Psoas muscle (tissue), 8 donors: ENCODE data around the gene EFCAB10. TPM values are rescaled to one million over a fixed set of nuclear protein-coding genes. Genes with fewer than 3 reads are reported as not detected.

Source experiments
- ATAC-seq, 4 donors: fragments of 200-7000 bp; cut with Tn5 transposase; one replicate each; pipeline ENCODE4 v1.9.1; 2020; ENCODE audit warnings: moderate library complexity in 3 of 4, mild to moderate bottlenecking in 2 of 4
- DNase-seq, 2 donors: peaks; one replicate each; pipeline ENCODE4 v3.0.0-alpha.2; 2020
- H3K27ac ChIP-seq: fragments of 200-600 bp; one replicate; pipeline ENCODE4 v1.8.0; 2022
- H3K27me3 ChIP-seq, 3 donors: fragments of 200-600 bp in 1 of 3; one replicate each; pipeline versions ENCODE4 v1.6.1 to v1.8.0; 2013 to 2022; ENCODE audit warnings: low read length in 2 of 3, mild to moderate bottlenecking in 2 of 3, moderate library complexity in 1 of 3; ENCODE audit not compliant: insufficient read depth in 3 of 3
- H3K36me3 ChIP-seq, 2 donors: fragments of 200-600 bp in 1 of 2; one replicate each; pipeline versions ENCODE4 v1.6.1 to v1.8.0; 2013 to 2022; ENCODE audit warnings: low read depth in 1 of 2, mild to moderate bottlenecking in 1 of 2, moderate library complexity in 1 of 2; ENCODE audit not compliant: insufficient read depth in 1 of 2
- H3K4me1 ChIP-seq: fragments of 200-600 bp; one replicate; pipeline ENCODE4 v1.8.0; 2022
- H3K4me3 ChIP-seq: fragments of 200-600 bp; one replicate; pipeline ENCODE4 v1.8.0; 2022; ENCODE audit warnings: mild to moderate bottlenecking
- H3K9me3 ChIP-seq: fragments of 200-600 bp; one replicate; pipeline ENCODE4 v1.8.0; 2022
- WGBS, 3 donors: extraction: QIAGEN DNeasy Blood & Tissue Kit; methylation state at CpG; one replicate each; pipeline versions ENCODE4 v1.1.6 to v1.1.7; 2013; 5-methylcytosine and 5-hydroxymethylcytosine counted together
- intact Hi-C, 2 donors: fragments of 100-400 bp; cut with DNase I; formaldehyde crosslinking; loops; one replicate each; pipeline versions ENCODE4 v1.11.0 to v1.14.2; 2022
- polyA plus RNA-seq, 3 donors: library from polyadenylated mRNA; stranded (reverse); fragments of 200-250 nt; gene quantifications; one replicate each; pipeline ENCODE4 v1.2.3, GENCODE V29; 2013
- total RNA-seq, 4 donors: library from RNA; stranded (reverse); fragmentation: NEBNext Ultra II Directional in 2 of 4; extraction: Animal tissue kit (Norgen Biotek cat#: 25700) in 2 of 4; gene quantifications; one replicate each; pipeline versions ENCODE4 v1.2.1 to v1.2.4, GENCODE V29; 2021 to 2023
- TF ChIP-seq, protein P1 (sequence below): fragments of 200-600 bp; IDR thresholded peaks from one replicate; pipeline ENCODE4 v1.8.0; 2022; ENCODE audit warnings: antibody characterized with exemption
- donor health status: healthy with polysubstance abuse.
- donor health status: DM: no; HTN: no; CAD: no; lungs with moderate emphysema.
- donor health status: Bipolar disorder and iron deficiency.
- donor health status: healthy.
- donor health status: DM: yes; HTN: yes; CAD: no.
- donor health status: DM: no; HTN: no; CAD: no.
- donor health status: DM: no; HTN: no; CAD: no.
- donor health status: DM: yes; HTN: yes; CAD: no.

Gene EFCAB10
- total and polyA plus RNA-seq, 7 donors = not detected

DNA sequence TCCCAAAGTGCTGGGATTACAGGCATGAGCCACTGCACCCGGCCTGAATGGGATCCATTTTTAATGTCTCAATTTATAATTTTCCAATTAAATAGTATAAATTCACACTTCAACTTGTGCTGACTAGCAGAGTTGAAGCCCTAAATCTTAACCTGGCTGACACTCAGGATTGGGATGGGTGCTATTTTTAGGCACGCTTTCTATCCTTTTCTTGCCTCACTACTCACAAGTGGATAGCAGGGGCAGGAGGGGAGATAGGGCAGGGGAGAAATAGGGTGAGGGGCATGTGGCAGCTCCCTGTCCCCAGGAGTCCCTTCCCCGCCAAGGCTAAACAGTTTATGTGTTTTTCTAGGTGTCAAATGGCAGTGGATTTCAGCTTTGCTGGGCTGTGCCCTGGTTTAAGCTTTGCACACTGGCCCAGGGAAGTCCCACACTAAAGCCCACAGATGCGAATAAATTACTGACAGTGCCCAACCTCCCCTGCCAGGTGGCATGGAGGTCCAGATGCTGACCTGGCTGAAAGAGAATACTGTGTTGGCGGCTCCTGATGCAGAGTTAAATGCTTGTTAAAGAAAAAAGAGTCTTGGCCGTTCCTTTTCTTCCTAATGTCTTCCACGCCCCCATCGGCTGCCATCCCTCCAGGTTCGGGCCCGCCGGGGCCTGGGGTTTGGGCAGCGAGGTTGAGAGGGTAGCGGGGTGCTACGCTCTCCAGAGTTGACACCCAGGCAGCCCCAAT lies 36.2 kb upstream of the EFCAB10 start:
- ATAC-seq (peak; percentile 22 to 72 (median 62)), DNase-seq (no peak)
- peaks cover 0 to 24% of the 10 kb centered on the region in 2 donors for H3K36me3 ChIP-seq
- peak overlapping the region; percentile 23 for H3K4me3 ChIP-seq
- H3K4me1 ChIP-seq = peaks cover 11% of the 10 kb centered on the region
- no peaks in the 10 kb centered on the region for H3K27me3 ChIP-seq
- H3K9me3 ChIP-seq = no peaks in the 10 kb centered on the region
- WGBS, 3 donors = 52 to 68% (median 54%) methylated on average over 14 of the region's 14 CpGs
- peak overlapping the region; percentile 48 for H3K27ac ChIP-seq
- intact Hi-C loops = no loop called here
- TF ChIP-seq, protein P1, sequence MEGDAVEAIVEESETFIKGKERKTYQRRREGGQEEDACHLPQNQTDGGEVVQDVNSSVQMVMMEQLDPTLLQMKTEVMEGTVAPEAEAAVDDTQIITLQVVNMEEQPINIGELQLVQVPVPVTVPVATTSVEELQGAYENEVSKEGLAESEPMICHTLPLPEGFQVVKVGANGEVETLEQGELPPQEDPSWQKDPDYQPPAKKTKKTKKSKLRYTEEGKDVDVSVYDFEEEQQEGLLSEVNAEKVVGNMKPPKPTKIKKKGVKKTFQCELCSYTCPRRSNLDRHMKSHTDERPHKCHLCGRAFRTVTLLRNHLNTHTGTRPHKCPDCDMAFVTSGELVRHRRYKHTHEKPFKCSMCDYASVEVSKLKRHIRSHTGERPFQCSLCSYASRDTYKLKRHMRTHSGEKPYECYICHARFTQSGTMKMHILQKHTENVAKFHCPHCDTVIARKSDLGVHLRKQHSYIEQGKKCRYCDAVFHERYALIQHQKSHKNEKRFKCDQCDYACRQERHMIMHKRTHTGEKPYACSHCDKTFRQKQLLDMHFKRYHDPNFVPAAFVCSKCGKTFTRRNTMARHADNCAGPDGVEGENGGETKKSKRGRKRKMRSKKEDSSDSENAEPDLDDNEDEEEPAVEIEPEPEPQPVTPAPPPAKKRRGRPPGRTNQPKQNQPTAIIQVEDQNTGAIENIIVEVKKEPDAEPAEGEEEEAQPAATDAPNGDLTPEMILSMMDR = no peak

DNA sequence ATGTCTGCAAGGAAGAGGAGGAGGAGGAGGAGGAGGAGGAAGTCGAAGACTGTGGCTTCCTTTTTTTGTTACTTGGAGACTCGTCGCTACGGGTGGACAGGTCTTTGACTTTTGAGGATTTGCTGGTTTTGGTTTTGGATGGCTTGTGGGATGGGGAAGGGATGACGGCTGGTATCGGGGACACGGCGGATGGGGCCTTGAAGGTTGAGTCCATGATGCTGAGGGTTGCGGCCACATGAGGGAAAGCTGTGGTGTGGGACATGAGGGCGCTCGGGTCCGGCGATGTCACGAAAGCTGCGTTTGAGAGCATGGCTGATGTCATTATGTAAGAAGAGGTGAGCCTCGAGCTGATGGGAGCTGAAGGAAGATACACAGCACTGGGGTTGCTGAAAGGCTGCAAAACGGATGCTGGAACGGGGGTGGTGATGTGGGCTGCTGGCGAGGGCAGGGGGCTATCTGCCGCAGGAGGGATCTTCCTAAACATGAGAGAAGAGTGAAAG lies 33.1 kb upstream of the EFCAB10 start:
- TF ChIP-seq, protein P1 = no peak
- H3K36me3 ChIP-seq = peaks cover 0 to 19% of the 10 kb centered on the region in 2 donors
- H3K9me3 ChIP-seq = no peaks in the 10 kb centered on the region
- no peak for DNase-seq
- no peaks in the 10 kb centered on the region for H3K27me3 ChIP-seq
- no peak overlapping the region for H3K27ac ChIP-seq
- no peak for ATAC-seq
- peaks cover 6% of the 10 kb centered on the region for H3K4me1 ChIP-seq
- 94 to 97% (median 95%) methylated on average over 19 to 20 of the region's 20 CpGs for WGBS, 3 donors
- intact Hi-C loops = no loop called here
- H3K4me3 ChIP-seq = no peak overlapping the region

DNA sequence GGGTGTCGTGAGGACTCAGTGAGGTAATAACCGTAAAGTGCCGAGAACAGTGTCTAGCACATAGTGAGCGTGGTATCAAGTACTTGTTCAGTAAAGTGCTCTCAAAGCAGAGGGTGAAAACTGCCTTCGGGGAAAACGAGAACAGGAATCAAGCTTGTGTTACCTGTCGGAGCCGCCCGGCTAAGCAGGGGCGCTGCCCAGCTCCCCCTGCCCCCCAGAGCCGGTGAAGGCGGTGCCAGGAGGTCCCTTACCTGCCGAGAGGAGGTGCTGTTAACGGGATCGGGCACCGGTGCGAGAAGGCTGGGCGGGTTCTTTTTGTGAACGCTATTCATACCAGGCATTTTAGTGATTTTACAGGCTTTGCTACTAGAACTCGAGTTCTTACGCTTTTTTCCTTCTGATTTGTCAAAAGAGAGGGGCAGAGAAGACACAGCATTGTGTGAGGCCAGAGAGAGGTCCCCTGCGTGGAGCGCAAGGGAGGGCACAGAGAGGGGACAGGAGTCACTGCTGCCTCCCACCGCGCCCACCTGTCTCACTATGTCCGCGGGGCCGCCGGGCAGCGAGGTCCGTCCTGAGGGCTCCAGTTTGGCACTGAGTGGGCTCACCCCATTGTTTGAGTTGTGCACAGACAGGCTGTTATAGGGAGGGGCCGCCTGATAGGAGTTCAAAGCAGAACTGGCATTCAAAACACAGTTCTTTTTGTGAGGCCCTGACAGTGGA lies 32.5 kb upstream of the EFCAB10 start:
- Histone ChIP-seq H3K4me1 (peaks cover 6% of the 10 kb centered on the region), H3K27me3 (no peaks in the 10 kb centered on the region), H3K9me3 (no peaks in the 10 kb centered on the region), H3K4me3 (no peak overlapping the region), H3K36me3 (peaks cover 0 to 19% of the 10 kb centered on the region in 2 donors), H3K27ac (no peak overlapping the region)
- DNase-seq (no peak), ATAC-seq (no peak)
- TF ChIP-seq, protein P1 = no peak
- 93 to 97% (median 96%) methylated on average over 32 of the region's 32 CpGs for WGBS, 3 donors
- intact Hi-C loops = no loop called here

DNA sequence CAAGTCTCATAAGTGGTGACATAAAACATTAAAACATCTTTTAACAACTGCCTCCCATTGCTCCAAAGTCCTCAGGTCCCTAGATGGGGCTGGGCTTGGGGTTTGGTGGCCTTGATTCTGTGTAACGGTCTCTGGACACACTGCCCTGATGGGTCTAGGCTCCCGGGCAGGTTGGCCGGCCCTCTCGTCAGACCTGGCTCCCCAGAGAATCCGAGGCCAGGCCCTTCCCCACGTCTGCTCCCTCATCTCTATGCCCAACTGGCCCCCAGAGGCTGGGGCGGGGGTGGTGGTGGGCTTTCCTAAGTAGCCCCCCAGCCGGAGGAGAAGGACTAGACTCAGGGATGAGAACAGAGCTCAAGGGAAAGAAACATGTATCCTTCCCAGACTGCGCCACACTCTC lies 31.5 kb upstream of the EFCAB10 start:
- no peak overlapping the region for H3K27ac ChIP-seq
- no peak overlapping the region for H3K4me3 ChIP-seq
- intact Hi-C loops = no loop called here
- no peaks in the 10 kb centered on the region for H3K27me3 ChIP-seq
- ATAC-seq = no peak
- no peak for DNase-seq
- peaks cover 6% of the 10 kb centered on the region for H3K4me1 ChIP-seq
- TF ChIP-seq, protein P1 = no peak
- H3K36me3 ChIP-seq = peaks cover 0 to 19% of the 10 kb centered on the region in 2 donors
- WGBS, 3 donors = 92 to 95% (median 94%) methylated on average over 9 of the region's 9 CpGs
- no peaks in the 10 kb centered on the region for H3K9me3 ChIP-seq
